Body of pancreas (tissue), 4 donors: ENCODE results near the gene CMTM7. TPM values are rescaled to one million over a fixed set of nuclear protein-coding genes. Genes with fewer than 3 reads are reported as not detected.
"Not testable (repeated sequence)": the region's sequence is repeated elsewhere in the genome, so short reads cannot be mapped to it uniquely, and the experiment has no call there.

Experiments used
- ATAC-seq: fragments of 150-250 bp; one replicate; pipeline ENCODE4 v1.9.1; 2016
- DNase-seq, 4 donors: peaks; one replicate each; pipeline ENCODE4 v3.0.0-alpha.2; 2019
- H3K27ac ChIP-seq, 4 donors: fragments of 200-600 bp; sonication (generic); 1 replicate in 3 of 4; 2 replicates in 1 of 4; pipeline versions ENCODE4 v1.5.1 to v1.6.1; 2016 to 2019; ENCODE audit warnings: mild to moderate bottlenecking in 1 of 4, mixed read lengths in 1 of 4, moderate library complexity in 1 of 4
- H3K27me3 ChIP-seq, 2 donors: fragments of 200-600 bp; sonication (generic); one replicate each; pipeline ENCODE4 v1.6.0; 2016; ENCODE audit warnings: mild to moderate bottlenecking in 1 of 2
- H3K36me3 ChIP-seq, 2 donors: fragments of 200-600 bp; sonication (generic); replicated peaks in 1 of 2; 2 replicates each; pipeline ENCODE4 v1.5.1; 2016; ENCODE audit warnings: low read depth in 2 of 2; ENCODE audit not compliant: insufficient read depth in 1 of 2
- H3K4me1 ChIP-seq: fragments of 200-600 bp; sonication (generic); one replicate; pipeline ENCODE4 v1.6.0; 2016
- H3K4me3 ChIP-seq, 2 donors: fragments of 200-600 bp; sonication (generic); 1 replicate in 1 of 2; 2 replicates in 1 of 2; pipeline ENCODE4 v1.5.1; 2016 to 2019
- H3K9me3 ChIP-seq, 3 donors: fragments of 200-600 bp; sonication (generic); 1 replicate in 2 of 3; 2 replicates in 1 of 3; pipeline ENCODE4 v1.5.1; 2016
- CTCF ChIP-seq, 7 experiments: fragments of 450-650 bp in 4 of 7; fragments of 200-600 bp in 3 of 7; sonication (generic) in 3 of 7; IDR thresholded peaks; one replicate each; pipeline ENCODE4 v1.5.1; 2016 to 2019; ENCODE audit warnings: antibody characterized with exemption in 7 of 7
- POLR2A ChIP-seq, 3 donors: fragments of 450-650 bp; IDR thresholded peaks; one replicate each; pipeline ENCODE4 v1.6.1; 2016; ENCODE audit warnings: antibody characterized with exemption in 3 of 3, mild to moderate bottlenecking in 2 of 3
- WGBS, 2 donors: methylation state at CpG; one replicate each; pipeline ENCODE4 v1.1.5; 2017; 5-methylcytosine and 5-hydroxymethylcytosine counted together
- intact Hi-C: fragments of 100-400 bp; cut with DNase I; formaldehyde crosslinking; loops from one replicate; pipeline ENCODE4 v1.15.1; 2023
- total RNA-seq, 2 donors: library from RNA; depleted of rRNA; stranded (reverse); fragments of >200 nt; gene quantifications; one replicate each; pipeline ENCODE4 v1.1.0, GENCODE V29; 2016

CMTM7 gene
- total RNA-seq, 2 donors from 2014 or later: 23.3 to 51.1 TPM

DNA sequence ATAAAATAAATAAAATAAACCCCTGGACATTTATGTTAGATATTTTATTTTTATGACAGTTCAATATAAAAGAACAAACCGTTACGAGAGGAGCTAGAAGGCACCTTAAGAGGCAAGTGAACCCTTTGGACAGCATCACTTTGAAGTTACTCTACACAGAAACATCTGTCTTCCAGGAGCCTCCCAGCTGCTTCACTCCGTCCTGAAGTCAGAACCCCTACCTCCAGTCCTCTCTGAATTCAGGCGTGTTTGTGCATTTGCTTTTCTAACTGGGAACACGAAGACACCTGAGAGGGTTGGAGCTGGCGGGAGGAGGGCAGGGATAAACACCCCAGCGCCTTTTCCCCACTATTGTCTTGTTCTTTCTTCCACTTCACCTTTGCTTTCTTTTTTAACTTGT is 46.2 kb downstream of the CMTM7 start:
- no peaks in the 10 kb centered on the region for H3K4me1 ChIP-seq
- no peaks in the 10 kb centered on the region for H3K9me3 ChIP-seq
- TF ChIP-seq POLR2A (IDR thresholded peaks at IDR 0.05) (no peak), CTCF (IDR thresholded peaks at IDR 0.05) (no peak)
- H3K27ac ChIP-seq: no peak overlapping the region
- DNase-seq: no peak
- no peaks in the 10 kb centered on the region for H3K36me3 ChIP-seq
- H3K27me3 ChIP-seq: no peaks in the 10 kb centered on the region
- 85 to 96% methylated on average over 7 of the region's 7 CpGs for WGBS, 2 donors
- no peak for ATAC-seq
- no peak overlapping the region for H3K4me3 ChIP-seq
- intact Hi-C loops: no loop called here

DNA sequence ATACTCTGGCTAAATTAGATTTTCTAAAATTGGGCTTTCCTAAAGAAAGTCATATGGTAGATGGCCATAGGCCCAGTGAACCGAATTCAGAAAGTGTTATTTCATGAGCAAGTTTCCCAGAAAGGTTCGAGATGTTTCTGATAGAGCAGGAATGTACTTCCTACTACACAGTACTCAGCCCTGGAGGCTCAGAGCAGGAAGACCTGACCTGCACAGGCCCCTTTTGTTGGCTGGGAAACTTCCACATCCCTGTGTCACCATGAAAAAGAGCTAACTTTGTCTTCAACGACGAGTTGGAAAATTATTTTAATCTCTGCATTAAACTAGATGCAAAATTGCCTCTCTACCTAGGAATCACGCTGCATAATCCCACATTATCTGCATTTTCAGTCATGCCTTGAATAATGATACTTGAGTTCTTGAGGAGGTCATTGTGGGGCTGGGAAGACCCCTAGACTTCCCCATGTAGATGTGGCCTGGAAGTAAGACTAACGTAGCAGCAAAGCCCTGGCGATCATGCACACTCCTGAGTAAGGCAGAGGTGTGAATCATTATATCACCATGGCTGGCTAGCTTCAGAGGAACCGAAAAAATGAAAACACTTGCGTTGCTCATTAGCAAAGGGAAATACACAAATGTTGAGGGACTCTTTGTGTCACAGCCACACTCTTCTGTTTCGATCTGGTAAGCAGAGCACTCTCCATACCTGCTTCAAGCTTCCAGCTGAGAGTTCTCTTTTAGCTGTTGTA is 47.1 kb downstream of the CMTM7 start:
- TF ChIP-seq CTCF (IDR thresholded peaks at IDR 0.05) (no peak), POLR2A (IDR thresholded peaks at IDR 0.05) (no peak)
- 62 to 70% methylated on average over 10 of the region's 10 CpGs for WGBS, 2 donors
- ATAC-seq: no peak

DNA sequence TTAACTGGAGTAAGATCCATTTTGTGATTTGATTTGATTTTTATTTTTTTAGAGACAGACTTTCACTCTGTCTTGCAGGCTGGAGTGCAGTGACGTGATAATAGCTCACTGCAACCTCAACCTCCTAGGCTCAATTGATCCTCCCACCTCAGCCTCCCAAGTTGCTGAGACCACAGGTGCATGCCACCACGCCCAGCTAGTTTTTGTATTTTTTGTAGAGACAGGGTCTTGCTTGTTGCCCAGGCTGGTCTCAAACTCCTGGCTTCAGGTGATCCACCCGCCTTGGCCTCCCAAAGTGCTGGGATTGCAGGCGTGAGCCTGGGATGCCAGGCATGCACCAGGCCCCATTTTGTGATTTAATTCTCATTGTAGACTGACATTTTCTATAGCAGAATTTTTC is 47.8 kb downstream of the CMTM7 start:
- H3K4me1 ChIP-seq, ATAC-seq, H3K9me3 ChIP-seq, H3K4me3 ChIP-seq, H3K27ac ChIP-seq, H3K36me3 ChIP-seq, H3K27me3 ChIP-seq, DNase-seq, intact Hi-C loops: not testable (repeated sequence)
- WGBS, 2 donors: 90 to 92% methylated on average over 4 of the region's 4 CpGs

More for the DNA sequence above, 47.1 kb downstream of the CMTM7 start:
- no peak overlapping the region for H3K4me3 ChIP-seq
- H3K27me3 ChIP-seq: no peaks in the 10 kb centered on the region
- no peaks in the 10 kb centered on the region for H3K36me3 ChIP-seq
- no peaks in the 10 kb centered on the region for H3K9me3 ChIP-seq
- intact Hi-C loops: no loop called here
- H3K27ac ChIP-seq: peak overlapping the region in 2 of 4 donors; percentile 6 to 17
- DNase-seq: no peak
- no peaks in the 10 kb centered on the region for H3K4me1 ChIP-seq

GRCh38 chr3:32440611-32441350 is 49.1 kb downstream of the CMTM7 start:
- intact Hi-C loops: no loop called here
- H3K4me3 ChIP-seq: no peak overlapping the region
- TF ChIP-seq CTCF (IDR thresholded peaks at IDR 0.05) (no peak), POLR2A (IDR thresholded peaks at IDR 0.05) (no peak)
- H3K4me1 ChIP-seq: no peaks in the 10 kb centered on the region
- H3K36me3 ChIP-seq: no peaks in the 10 kb centered on the region
- no peaks in the 10 kb centered on the region for H3K27me3 ChIP-seq
- H3K9me3 ChIP-seq: no peaks in the 10 kb centered on the region
- DNase-seq (no peak), ATAC-seq (no peak)
- 74 to 82% methylated on average over 10 of the region's 10 CpGs for WGBS, 2 donors
- no peak overlapping the region for H3K27ac ChIP-seq

DNA sequence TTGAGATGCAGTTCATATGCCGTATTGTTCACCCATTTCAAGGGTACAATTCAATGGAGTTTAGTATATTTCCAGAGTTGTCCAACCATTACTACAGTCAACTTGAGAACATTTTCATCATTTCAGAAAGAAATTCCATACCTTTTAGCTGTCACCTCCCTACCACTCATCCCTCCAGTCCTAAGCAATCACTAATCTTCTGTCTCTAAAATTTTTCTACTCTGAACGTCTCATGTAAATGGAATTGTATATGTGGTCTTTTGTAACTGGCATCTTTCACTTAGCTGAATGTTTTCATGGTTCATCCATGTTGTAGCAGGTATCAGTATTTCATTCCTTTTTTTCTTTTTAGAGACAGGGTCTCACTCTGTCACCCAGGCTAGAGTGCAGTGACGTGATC is 51.1 kb downstream of the CMTM7 start:
- no peaks in the 10 kb centered on the region for H3K36me3 ChIP-seq
- H3K27ac ChIP-seq: no peak overlapping the region
- no peak overlapping the region for H3K4me3 ChIP-seq
- H3K4me1 ChIP-seq: no peaks in the 10 kb centered on the region
- H3K27me3 ChIP-seq: no peaks in the 10 kb centered on the region
- TF ChIP-seq CTCF (IDR thresholded peaks at IDR 0.05) (no peak), POLR2A (IDR thresholded peaks at IDR 0.05) (no peak)
- H3K9me3 ChIP-seq: no peaks in the 10 kb centered on the region
- WGBS, 2 donors: 91 to 94% methylated on average over 3 of the region's 3 CpGs
- intact Hi-C loops: no loop called here
- ATAC-seq (no peak), DNase-seq (no peak)
